MM.1S (cell line): ENCODE results near the gene HS1BP3.

Experiments used
- CTCF ChIP-seq: fragments of 300-600 bp; sonication (generic); IDR thresholded peaks from 2 replicates; pipeline ENCODE4 v1.5.1; 2016; ENCODE audit warnings: antibody characterized with exemption, low read length, mixed read lengths
- EZH2phosphoT487 ChIP-seq: fragments of 300-600 bp; sonication (generic); IDR thresholded peaks from 2 replicates; pipeline ENCODE4 v1.6.1; 2018; ENCODE audit warnings: antibody characterized with exemption, low read length

GRCh38 chr2:20629181-20629580 lies 21.7 kb downstream of the HS1BP3 start:
- TF ChIP-seq CTCF (no peak), EZH2phosphoT487 (no peak)
